ENCODE data around the gene PLBD2. TPM values are rescaled to one million over a fixed set of nuclear protein-coding genes. Genes with fewer than 3 reads are reported as not detected.

PLBD2 gene
- total RNA-seq, 2 experiments from 2014 or later, result 3.4 to 14.4 TPM

GRCh38 chr12:113365639-113366395 is 7.4 kb downstream of the PLBD2 start:
- no peaks in the 10 kb centered on the region for H3K79me2 ChIP-seq (ENCODE audit: insufficient read depth, low read depth, low read length)
- intact Hi-C loops (cut with micrococcal nuclease; ENCODE audit: unreplicated experiment), result no loop called here
- H4K20me1 ChIP-seq (ENCODE audit: insufficient read depth, low read length), result no peaks in the 10 kb centered on the region
- no peak overlapping the region for H2AFZ ChIP-seq (ENCODE audit: low read length)
- no peaks in the 10 kb centered on the region for H3K36me3 ChIP-seq (ENCODE audit: insufficient read depth, low read length)
- no peak overlapping the region for H3K4me3 ChIP-seq (ENCODE audit: low read depth, low read length, poor library complexity, severe bottlenecking)
- peaks cover 3% of the 10 kb centered on the region for H3K4me1 ChIP-seq (ENCODE audit: insufficient read depth, low read length, poor library complexity, severe bottlenecking)
- no peak for DNase-seq (ENCODE audit: low spot score)
- no peak overlapping the region for H3K4me2 ChIP-seq (ENCODE audit: low read length)
- H3K27ac ChIP-seq (ENCODE audit: low read depth, low read length, poor library complexity, severe bottlenecking), result no peak overlapping the region
- H3K9me3 ChIP-seq (ENCODE audit: low read length), result no peaks in the 10 kb centered on the region
- H3K9me2 ChIP-seq (ENCODE audit: insufficient read depth, low read length), result no peaks in the 10 kb centered on the region
- POLR2A ChIA-PET, result no interaction called here
- no TSS peak for BruUV-seq (replicated peaks)
- CTCF ChIA-PET (ENCODE audit: unreplicated experiment), result no interaction called here
- TF ChIP-seq EZH2phosphoT487 (IDR thresholded peaks at IDR 0.05; ENCODE audit: borderline replicate concordance, low read depth, low read length), result no peak
- no peak for TF ChIP-seq CTCF (conservative IDR thresholded peaks at IDR 0.05; ENCODE audit: low read length)

DNA sequence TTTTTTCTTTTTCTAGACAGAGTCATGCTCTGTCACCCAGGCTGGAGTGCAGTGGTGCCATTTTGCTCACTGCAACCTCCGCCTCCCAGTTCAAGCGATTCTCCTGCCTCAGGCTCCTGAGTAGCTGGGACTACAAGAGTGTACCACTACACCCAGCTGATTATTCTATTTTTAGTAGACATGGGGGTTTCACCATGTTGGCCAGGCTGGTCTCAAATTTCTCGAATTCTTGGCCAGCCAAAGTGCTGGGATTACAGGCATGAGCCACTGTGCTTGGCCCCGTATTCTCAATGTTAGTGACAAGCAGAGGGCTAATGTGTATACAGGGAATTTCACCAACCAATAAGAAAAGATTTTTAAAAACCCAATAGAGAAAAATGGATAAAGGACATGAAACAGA is 8.4 kb downstream of the PLBD2 start:
- DNase-seq (ENCODE audit: low spot score), result no peak
- no peaks in the 10 kb centered on the region for H3K9me3 ChIP-seq (ENCODE audit: low read length)
- H3K79me2 ChIP-seq (ENCODE audit: insufficient read depth, low read depth, low read length), result no peaks in the 10 kb centered on the region
- CTCF ChIA-PET (ENCODE audit: unreplicated experiment), result no interaction called here
- no peak overlapping the region for H3K27ac ChIP-seq (ENCODE audit: low read depth, low read length, poor library complexity, severe bottlenecking)
- no TSS peak for BruUV-seq (replicated peaks)
- no peaks in the 10 kb centered on the region for H4K20me1 ChIP-seq (ENCODE audit: insufficient read depth, low read length)
- TF ChIP-seq CTCF (conservative IDR thresholded peaks at IDR 0.05; ENCODE audit: low read length), result no peak
- TF ChIP-seq EZH2phosphoT487 (IDR thresholded peaks at IDR 0.05; ENCODE audit: borderline replicate concordance, low read depth, low read length), result no peak
- intact Hi-C loops (cut with micrococcal nuclease; ENCODE audit: unreplicated experiment), result no loop called here
- POLR2A ChIA-PET, result no interaction called here
- H3K4me2 ChIP-seq (ENCODE audit: low read length), result no peak overlapping the region
- no peak overlapping the region for H2AFZ ChIP-seq (ENCODE audit: low read length)
- H3K36me3 ChIP-seq (ENCODE audit: insufficient read depth, low read length), result no peaks in the 10 kb centered on the region
- H3K4me3 ChIP-seq (ENCODE audit: low read depth, low read length, poor library complexity, severe bottlenecking), result no peak overlapping the region
- H3K4me1 ChIP-seq (ENCODE audit: insufficient read depth, low read length, poor library complexity, severe bottlenecking), result peaks cover 3% of the 10 kb centered on the region
- no peaks in the 10 kb centered on the region for H3K9me2 ChIP-seq (ENCODE audit: insufficient read depth, low read length)

- Histone ChIP-seq H3K79me2 (ENCODE audit: insufficient read depth, low read depth, low read length) (no peaks in the 10 kb centered on the region), H3K36me3 (ENCODE audit: insufficient read depth, low read length) (no peaks in the 10 kb centered on the region), H3K4me1 (ENCODE audit: insufficient read depth, low read length, poor library complexity, severe bottlenecking) (peaks cover 3% of the 10 kb centered on the region), H3K9me2 (ENCODE audit: insufficient read depth, low read length) (no peaks in the 10 kb centered on the region), H4K20me1 (ENCODE audit: insufficient read depth, low read length) (no peaks in the 10 kb centered on the region), H3K9me3 (ENCODE audit: low read length) (no peaks in the 10 kb centered on the region), H3K4me2 (ENCODE audit: low read length) (no peak overlapping the region), H2AFZ (ENCODE audit: low read length) (no peak overlapping the region), H3K4me3 (ENCODE audit: low read depth, low read length, poor library complexity, severe bottlenecking) (no peak overlapping the region), H3K27ac (ENCODE audit: low read depth, low read length, poor library complexity, severe bottlenecking) (no peak overlapping the region)
- intact Hi-C loops (cut with micrococcal nuclease; ENCODE audit: unreplicated experiment), result no loop called here
- ChIA-PET CTCF (ENCODE audit: unreplicated experiment) (no interaction called here), POLR2A (no interaction called here)
- no peak for DNase-seq (ENCODE audit: low spot score)
- TF ChIP-seq CTCF (conservative IDR thresholded peaks at IDR 0.05; ENCODE audit: low read length), result no peak
- no peak for TF ChIP-seq EZH2phosphoT487 (IDR thresholded peaks at IDR 0.05; ENCODE audit: borderline replicate concordance, low read depth, low read length)
- BruUV-seq (replicated peaks), result no TSS peak
Observed at GRCh38 chr12:113368331-113368730, 9.9 kb downstream of the PLBD2 start.

Measured in OCI-LY7 (cell line).